Loucy (cell line): ENCODE data around the gene BRPF3.

Experiments used
- EZH2phosphoT487 ChIP-seq: fragments of 200-600 bp; IDR thresholded peaks from 2 replicates; pipeline ENCODE4 v1.6.1; 2018; ENCODE audit warnings: antibody characterized with exemption, mild to moderate bottlenecking, moderate library complexity, borderline replicate concordance
- TF ChIP-seq, protein P1 (sequence below): fragments of 200-600 bp; sonication (generic); conservative IDR thresholded peaks from 2 replicates; pipeline ENCODE4 v1.5.1; 2014; ENCODE audit warnings: mild to moderate bottlenecking, antibody characterized with exemption, low read length

- TF ChIP-seq, protein P1, sequence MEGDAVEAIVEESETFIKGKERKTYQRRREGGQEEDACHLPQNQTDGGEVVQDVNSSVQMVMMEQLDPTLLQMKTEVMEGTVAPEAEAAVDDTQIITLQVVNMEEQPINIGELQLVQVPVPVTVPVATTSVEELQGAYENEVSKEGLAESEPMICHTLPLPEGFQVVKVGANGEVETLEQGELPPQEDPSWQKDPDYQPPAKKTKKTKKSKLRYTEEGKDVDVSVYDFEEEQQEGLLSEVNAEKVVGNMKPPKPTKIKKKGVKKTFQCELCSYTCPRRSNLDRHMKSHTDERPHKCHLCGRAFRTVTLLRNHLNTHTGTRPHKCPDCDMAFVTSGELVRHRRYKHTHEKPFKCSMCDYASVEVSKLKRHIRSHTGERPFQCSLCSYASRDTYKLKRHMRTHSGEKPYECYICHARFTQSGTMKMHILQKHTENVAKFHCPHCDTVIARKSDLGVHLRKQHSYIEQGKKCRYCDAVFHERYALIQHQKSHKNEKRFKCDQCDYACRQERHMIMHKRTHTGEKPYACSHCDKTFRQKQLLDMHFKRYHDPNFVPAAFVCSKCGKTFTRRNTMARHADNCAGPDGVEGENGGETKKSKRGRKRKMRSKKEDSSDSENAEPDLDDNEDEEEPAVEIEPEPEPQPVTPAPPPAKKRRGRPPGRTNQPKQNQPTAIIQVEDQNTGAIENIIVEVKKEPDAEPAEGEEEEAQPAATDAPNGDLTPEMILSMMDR, result no peak
- TF ChIP-seq EZH2phosphoT487, result no peak
Measured at GRCh38 chr6:36263390-36264000, 67.0 kb downstream of the BRPF3 start.
